ENCODE data around the gene ATP1A2. TPM values are rescaled to one million over a fixed set of nuclear protein-coding genes. Genes with fewer than 3 reads are reported as not detected.

The ATP1A2 gene
- total RNA-seq, 3 donors from 2014 or later (not counting 1 experiment from before 2014, with no cell fraction given): not detected

DNA sequence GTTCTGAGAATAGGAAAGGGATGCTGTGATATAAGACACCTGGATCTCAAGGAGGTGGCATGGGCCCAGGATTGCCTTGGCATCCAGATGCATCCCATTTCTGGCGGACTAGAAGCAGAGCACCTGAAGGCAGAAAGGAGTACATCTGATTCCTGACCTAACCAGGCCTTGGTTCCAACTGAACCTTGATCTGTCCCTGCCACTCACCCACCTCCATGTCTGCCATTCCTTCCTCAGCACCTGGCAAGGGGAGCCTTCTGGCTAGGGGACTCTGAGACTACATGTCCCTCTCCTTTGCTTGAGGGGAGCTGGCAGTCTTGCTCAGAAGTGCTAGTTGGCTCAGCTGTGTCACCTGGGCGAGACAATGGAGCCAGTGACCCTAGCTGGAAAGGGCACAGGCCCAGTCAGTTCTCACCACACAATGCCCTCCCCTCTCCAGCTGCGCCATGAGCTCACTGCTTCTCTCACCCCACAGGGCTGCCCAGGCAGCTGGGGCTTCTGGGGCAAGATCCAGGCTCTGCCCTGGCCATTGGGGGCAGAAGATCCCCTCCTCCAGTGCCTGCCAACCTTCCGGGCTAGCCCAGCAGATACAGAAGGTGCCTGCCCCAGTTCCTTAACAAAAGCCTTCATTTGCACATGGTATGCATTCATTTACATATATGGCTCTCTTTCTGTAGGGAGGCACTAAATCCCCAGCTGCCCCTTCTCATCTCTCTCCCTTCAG, 20.0 kb upstream of the ATP1A2 start:
- ATAC-seq: no peak
- no peaks in the 10 kb centered on the region for H3K9me3 Mint-ChIP-seq
- peak overlapping the region in 1 of 2 donors; percentile 12 for H3K27ac Mint-ChIP-seq
- 95% methylated on average over 4 of the region's 4 CpGs for WGBS (ENCODE audit: insufficient coverage)
- Histone ChIP-seq H3K27me3 (ENCODE audit: control insufficient read depth, insufficient read depth, low read length) (no peaks in the 10 kb centered on the region), H3K36me3 (ENCODE audit: control insufficient read depth, insufficient read depth, low read length) (peaks cover 34% of the 10 kb centered on the region), H3K4me3 (ENCODE audit: low read length) (no peak overlapping the region), H3K27ac (ENCODE audit: low read length) (no peak overlapping the region), H3K9me3 (ENCODE audit: control insufficient read depth, insufficient read depth, low read length) (no peaks in the 10 kb centered on the region), H3K4me1 (ENCODE audit: control insufficient read depth, insufficient read depth, low read length) (peaks cover 26% of the 10 kb centered on the region)
- no peak for DNase-seq
- no peaks in the 10 kb centered on the region for H3K36me3 Mint-ChIP-seq
- H3K4me1 Mint-ChIP-seq: peaks cover 18 to 41% of the 10 kb centered on the region in 2 donors
- peak overlapping the region; percentile 40 for H3K4me3 Mint-ChIP-seq
- intact Hi-C loops (cut with micrococcal nuclease): no loop called here
- no peaks in the 10 kb centered on the region for H3K27me3 Mint-ChIP-seq (ENCODE audit: low read depth in 2 of 2)
- TF ChIP-seq CTCF (IDR thresholded peaks at IDR 0.05): no peak

DNA sequence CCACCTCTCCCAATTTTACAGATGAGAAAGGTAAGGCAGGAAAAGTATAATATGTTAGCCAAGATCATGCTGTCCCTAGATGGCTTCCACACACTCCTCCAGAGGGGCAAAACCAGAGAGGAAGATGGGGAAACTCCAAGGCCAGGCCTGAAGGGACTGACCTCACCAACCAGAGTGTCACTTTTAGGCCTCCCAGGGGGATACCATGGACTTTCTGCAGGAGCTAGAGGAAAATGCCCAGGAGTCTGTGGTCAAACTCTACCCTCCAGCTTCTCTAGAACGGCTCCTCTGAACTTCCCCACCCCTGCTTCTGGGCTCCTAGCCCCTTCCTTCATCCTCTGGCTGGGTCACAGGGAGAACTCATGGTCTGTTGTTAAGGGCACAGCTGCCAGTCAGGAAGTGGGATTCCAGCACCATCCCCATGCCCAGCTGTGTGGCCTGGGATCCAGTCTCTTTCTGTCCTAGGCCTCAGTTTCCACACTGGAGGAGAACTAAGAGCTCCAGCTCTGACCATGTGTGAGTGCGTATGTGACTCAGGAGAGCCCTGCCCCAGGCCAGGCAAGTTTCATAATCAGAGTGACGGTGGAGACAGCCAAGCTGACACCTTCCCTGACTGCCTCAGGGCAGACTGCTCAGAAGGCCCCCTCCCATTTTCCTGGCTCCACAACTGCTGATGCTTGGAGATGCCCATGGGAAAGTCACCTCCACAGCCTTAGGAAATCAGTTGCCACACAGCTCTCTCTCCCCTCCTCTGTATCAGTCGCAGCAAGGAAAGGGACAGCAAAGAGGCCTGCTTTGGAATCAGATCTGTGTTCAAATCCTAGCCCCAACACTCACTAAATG, 19.1 kb upstream of the ATP1A2 start:
- Histone ChIP-seq H3K4me1 (ENCODE audit: control insufficient read depth, insufficient read depth, low read length) (peaks cover 33% of the 10 kb centered on the region), H3K27ac (ENCODE audit: low read length) (no peak overlapping the region), H3K4me3 (ENCODE audit: low read length) (no peak overlapping the region), H3K9me3 (ENCODE audit: control insufficient read depth, insufficient read depth, low read length) (no peaks in the 10 kb centered on the region), H3K27me3 (ENCODE audit: control insufficient read depth, insufficient read depth, low read length) (no peaks in the 10 kb centered on the region), H3K36me3 (ENCODE audit: control insufficient read depth, insufficient read depth, low read length) (peaks cover 24% of the 10 kb centered on the region)
- no peaks in the 10 kb centered on the region for H3K9me3 Mint-ChIP-seq
- 81% methylated on average over 4 of the region's 4 CpGs for WGBS (ENCODE audit: insufficient coverage)
- peak overlapping the region; percentile 40 for H3K4me3 Mint-ChIP-seq
- H3K4me1 Mint-ChIP-seq: peaks cover 22 to 47% of the 10 kb centered on the region in 2 donors
- H3K27me3 Mint-ChIP-seq (ENCODE audit: low read depth in 2 of 2): no peaks in the 10 kb centered on the region
- H3K36me3 Mint-ChIP-seq: no peaks in the 10 kb centered on the region
- ATAC-seq (no peak), DNase-seq (no peak)
- intact Hi-C loops (cut with micrococcal nuclease): no loop called here
- peak overlapping the region in 1 of 2 donors; percentile 89 for H3K27ac Mint-ChIP-seq
- no peak for TF ChIP-seq CTCF (IDR thresholded peaks at IDR 0.05)

DNA sequence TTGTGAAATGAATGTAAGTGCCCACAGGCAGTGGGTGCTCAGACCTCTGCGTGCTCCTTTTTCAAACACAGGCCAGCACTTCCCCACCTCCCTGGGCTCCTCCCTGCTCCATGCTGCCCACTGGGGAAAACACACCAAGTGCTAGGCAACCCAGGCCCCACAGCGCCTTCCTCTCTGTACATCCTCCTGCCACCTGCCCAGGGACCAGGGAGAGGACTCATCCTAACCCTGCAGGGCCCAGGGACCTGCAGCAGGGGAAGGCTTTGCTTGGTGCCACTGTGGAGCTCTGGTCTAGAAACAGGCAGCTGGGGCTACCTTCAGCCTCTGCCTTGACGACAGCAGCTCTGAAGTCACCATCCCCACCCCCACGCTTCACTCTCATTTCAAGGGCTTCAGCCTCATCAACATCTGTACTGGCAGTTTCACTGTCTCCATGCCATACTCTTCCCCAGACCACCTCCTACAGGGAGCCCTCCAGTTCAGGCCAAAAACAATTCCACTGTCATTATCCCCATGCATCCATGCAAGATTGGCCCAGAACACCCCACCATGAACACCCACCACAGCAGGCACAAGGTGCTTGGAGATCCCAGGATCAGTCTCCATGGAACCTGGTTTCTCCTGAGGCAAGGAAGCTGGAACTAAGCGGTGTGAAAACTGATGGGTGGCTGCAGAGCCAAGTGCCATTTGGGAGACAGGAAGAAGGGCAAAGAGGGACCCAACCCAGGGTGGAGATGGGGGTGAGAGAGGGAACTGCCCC, 18.2 kb upstream of the ATP1A2 start:
- Mint-ChIP-seq H3K4me3 (peak overlapping the region; percentile 95), H3K9me3 (no peaks in the 10 kb centered on the region), H3K27me3 (ENCODE audit: low read depth in 2 of 2) (no peaks in the 10 kb centered on the region), H3K36me3 (no peaks in the 10 kb centered on the region), H3K27ac (peak overlapping the region; percentile 83 to 89), H3K4me1 (peaks cover 29 to 49% of the 10 kb centered on the region in 2 donors)
- Histone ChIP-seq H3K4me3 (ENCODE audit: low read length) (peak overlapping the region; percentile 77), H3K27me3 (ENCODE audit: control insufficient read depth, insufficient read depth, low read length) (no peaks in the 10 kb centered on the region), H3K4me1 (ENCODE audit: control insufficient read depth, insufficient read depth, low read length) (peaks cover 35% of the 10 kb centered on the region), H3K36me3 (ENCODE audit: control insufficient read depth, insufficient read depth, low read length) (peaks cover 17% of the 10 kb centered on the region), H3K9me3 (ENCODE audit: control insufficient read depth, insufficient read depth, low read length) (no peaks in the 10 kb centered on the region), H3K27ac (ENCODE audit: low read length) (no peak overlapping the region)
- intact Hi-C loops (cut with micrococcal nuclease): no loop called here
- no peak for ATAC-seq
- TF ChIP-seq CTCF (IDR thresholded peaks at IDR 0.05): no peak
- DNase-seq: peak in 1 of 2 donors; percentile 44
- WGBS (ENCODE audit: insufficient coverage): 84% methylated on average over 5 of the region's 5 CpGs
